Cardiac muscle cell (in vitro differentiated cells and primary cell): ENCODE measurements around the gene TRAM2. TPM values are rescaled to one million over a fixed set of nuclear protein-coding genes. Genes with fewer than 3 reads are reported as not detected.

Experiments
- DNase-seq, 2 donors: peaks; one replicate each; pipeline versions ENCODE4 v3.0.0 to v3.0.0-alpha.2; 2010 to 2017; ENCODE audit warnings: low read depth in 1 of 2, low spot score in 1 of 2
- H3K27ac ChIP-seq: fragments of 200-600 bp; sonication (generic); 2 replicates; pipeline ENCODE4 v1.5.1; 2016
- H3K27me3 ChIP-seq: fragments of 200-600 bp; sonication (generic); 2 replicates; pipeline ENCODE4 v1.6.0; 2016; ENCODE audit warnings: control low read depth
- H3K36me3 ChIP-seq: fragments of 200-600 bp; sonication (generic); 2 replicates; pipeline ENCODE4 v1.5.1; 2016; ENCODE audit warnings: control low read depth
- H3K4me1 ChIP-seq: fragments of 200-600 bp; sonication (generic); 2 replicates; pipeline ENCODE4 v1.8.1; 2017; ENCODE audit warnings: low read depth, mild to moderate bottlenecking, mixed run types
- H3K4me3 ChIP-seq: fragments of 200-600 bp; sonication (generic); 2 replicates; pipeline ENCODE4 v1.5.1; 2016; ENCODE audit warnings: mild to moderate bottlenecking
- H3K9me3 ChIP-seq: fragments of 200-600 bp; sonication (generic); 2 replicates; pipeline ENCODE4 v1.5.1; 2017; ENCODE audit warnings: low read depth, mild to moderate bottlenecking, control low read depth
- CTCF ChIP-seq: IDR thresholded peaks from 2 replicates; pipeline ENCODE4 v1.5.1; 2012; ENCODE audit warnings: low read depth, mild to moderate bottlenecking, low read length
- polyA plus RNA-seq: library from polyadenylated mRNA; unstranded; fragments of >200 nt; fragmentation: Nextera tagmentation; extraction: Ambion mirVana; gene quantifications from 2 replicates; pipeline ENCODE4 v1.2.1, GENCODE V29; 2016
- total RNA-seq: library from RNA; depleted of rRNA; stranded (reverse); fragments of >200 nt; gene quantifications from 2 replicates; pipeline ENCODE4 v1.2.3, GENCODE V29; 2016

TRAM2 gene
- total and polyA plus RNA-seq, 2 experiments from 2014 or later = 6.6 to 7.7 TPM

- no peak for TF ChIP-seq CTCF
- Histone ChIP-seq H3K9me3 (no peaks in the 10 kb centered on the region), H3K27me3 (no peaks in the 10 kb centered on the region), H3K27ac (no peak overlapping the region), H3K36me3 (no peaks in the 10 kb centered on the region), H3K4me3 (no peak overlapping the region), H3K4me1 (no peaks in the 10 kb centered on the region)
- DNase-seq = no peak
These were observed 35.7 kb downstream of the TRAM2 start for GRCh38 chr6:52541135-52541534.

GRCh38 chr6:52540286-52540902, 36.5 kb downstream of the TRAM2 start:
- no peaks in the 10 kb centered on the region for H3K4me1 ChIP-seq
- no peak overlapping the region for H3K4me3 ChIP-seq
- no peak for DNase-seq
- no peaks in the 10 kb centered on the region for H3K27me3 ChIP-seq
- H3K27ac ChIP-seq = no peak overlapping the region
- H3K36me3 ChIP-seq = no peaks in the 10 kb centered on the region
- TF ChIP-seq CTCF = no peak
- H3K9me3 ChIP-seq = no peaks in the 10 kb centered on the region

GRCh38 chr6:52539607-52540006, 37.3 kb downstream of the TRAM2 start:
- no peak for DNase-seq
- Histone ChIP-seq H3K27me3 (no peaks in the 10 kb centered on the region), H3K27ac (no peak overlapping the region), H3K4me1 (no peaks in the 10 kb centered on the region), H3K9me3 (no peaks in the 10 kb centered on the region), H3K4me3 (no peak overlapping the region), H3K36me3 (no peaks in the 10 kb centered on the region)
- no peak for TF ChIP-seq CTCF

- Histone ChIP-seq H3K4me3 (no peak overlapping the region), H3K9me3 (no peaks in the 10 kb centered on the region), H3K27ac (no peak overlapping the region), H3K27me3 (no peaks in the 10 kb centered on the region), H3K36me3 (no peaks in the 10 kb centered on the region), H3K4me1 (no peaks in the 10 kb centered on the region)
- TF ChIP-seq CTCF = no peak
- peak in 1 of 2 donors; percentile 46 for DNase-seq
These were observed 37.9 kb downstream of the TRAM2 start for GRCh38 chr6:52538901-52539354.

- Histone ChIP-seq H3K4me3 (no peak overlapping the region), H3K27ac (no peak overlapping the region), H3K9me3 (no peaks in the 10 kb centered on the region), H3K36me3 (no peaks in the 10 kb centered on the region), H3K4me1 (no peaks in the 10 kb centered on the region), H3K27me3 (no peaks in the 10 kb centered on the region)
- no peak for DNase-seq
- no peak for TF ChIP-seq CTCF
These were observed 38.5 kb downstream of the TRAM2 start for GRCh38 chr6:52538252-52538900.
